ENCODE data around the gene MYH1.

DNA sequence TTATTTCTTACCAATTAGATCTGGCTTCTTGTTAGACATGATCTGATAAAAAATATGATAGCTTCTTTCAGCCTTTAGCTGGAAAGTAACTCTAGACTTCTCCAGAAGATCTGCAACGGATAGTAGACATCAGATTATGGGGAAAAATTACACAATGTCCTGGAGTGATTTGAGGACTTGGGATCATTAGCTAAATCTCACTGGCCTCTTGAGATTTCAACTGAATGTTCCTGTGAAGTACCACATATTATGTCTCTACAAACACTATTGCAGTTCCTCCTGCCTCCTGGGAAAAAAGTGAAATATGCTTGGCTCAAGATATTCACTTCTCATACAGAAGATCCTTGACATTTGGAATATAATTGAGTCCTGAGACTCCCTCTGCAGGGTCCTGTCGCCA lies 5.5 kb downstream of the MYH1 start:
- TF ChIP-seq, protein P1, sequence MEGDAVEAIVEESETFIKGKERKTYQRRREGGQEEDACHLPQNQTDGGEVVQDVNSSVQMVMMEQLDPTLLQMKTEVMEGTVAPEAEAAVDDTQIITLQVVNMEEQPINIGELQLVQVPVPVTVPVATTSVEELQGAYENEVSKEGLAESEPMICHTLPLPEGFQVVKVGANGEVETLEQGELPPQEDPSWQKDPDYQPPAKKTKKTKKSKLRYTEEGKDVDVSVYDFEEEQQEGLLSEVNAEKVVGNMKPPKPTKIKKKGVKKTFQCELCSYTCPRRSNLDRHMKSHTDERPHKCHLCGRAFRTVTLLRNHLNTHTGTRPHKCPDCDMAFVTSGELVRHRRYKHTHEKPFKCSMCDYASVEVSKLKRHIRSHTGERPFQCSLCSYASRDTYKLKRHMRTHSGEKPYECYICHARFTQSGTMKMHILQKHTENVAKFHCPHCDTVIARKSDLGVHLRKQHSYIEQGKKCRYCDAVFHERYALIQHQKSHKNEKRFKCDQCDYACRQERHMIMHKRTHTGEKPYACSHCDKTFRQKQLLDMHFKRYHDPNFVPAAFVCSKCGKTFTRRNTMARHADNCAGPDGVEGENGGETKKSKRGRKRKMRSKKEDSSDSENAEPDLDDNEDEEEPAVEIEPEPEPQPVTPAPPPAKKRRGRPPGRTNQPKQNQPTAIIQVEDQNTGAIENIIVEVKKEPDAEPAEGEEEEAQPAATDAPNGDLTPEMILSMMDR (IDR thresholded peaks at IDR 0.05): no peak
- no peak for TF ChIP-seq POLR2A (IDR thresholded peaks at IDR 0.05)

All from testis (tissue), 2 donors.